ENCODE results near the gene DEFB110.

Gene DEFB110

GRCh38 chr6:50030350-50030749 is 8.6 kb upstream of the DEFB110 start:
- H3K27ac ChIP-seq (ENCODE audit: low read depth, low read length), result no peak overlapping the region

GRCh38 chr6:50025258-50025657 is 3.5 kb upstream of the DEFB110 start:
- H3K79me2 ChIP-seq (ENCODE audit: control insufficient read depth, low read length), result no peaks in the 10 kb centered on the region
- H3K9me3 ChIP-seq (ENCODE audit: control insufficient read depth, insufficient read depth, low read length), result no peaks in the 10 kb centered on the region
- H3K4me1 ChIP-seq (ENCODE audit: control insufficient read depth, low read length), result no peaks in the 10 kb centered on the region
- TF ChIP-seq CTCF (IDR thresholded peaks at IDR 0.05; ENCODE audit: low read depth, low read length, poor library complexity, severe bottlenecking), result no peak
- TF ChIP-seq EZH2phosphoT487 (IDR thresholded peaks at IDR 0.05; ENCODE audit: borderline replicate concordance, low read length), result no peak
- H3F3A ChIP-seq (ENCODE audit: control insufficient read depth, insufficient read depth), result no peaks in the 10 kb centered on the region
- no peak overlapping the region for H3K4me3 ChIP-seq (ENCODE audit: low read length)
- no peak overlapping the region for H3K4me2 ChIP-seq (ENCODE audit: low read length)
- H3K36me3 ChIP-seq (ENCODE audit: control insufficient read depth, low read length), result no peaks in the 10 kb centered on the region
- no peaks in the 10 kb centered on the region for H3K9me2 ChIP-seq (replicated peaks; ENCODE audit: control insufficient read depth, low read length)
- no peaks in the 10 kb centered on the region for H3K27me3 ChIP-seq (ENCODE audit: control insufficient read depth, low read length)
- H4K20me1 ChIP-seq (ENCODE audit: control insufficient read depth, insufficient read depth, low read depth, low read length), result no peaks in the 10 kb centered on the region
- no peak overlapping the region for H3K27ac ChIP-seq (ENCODE audit: low read depth, low read length)

More at GRCh38 chr6:50030350-50030749, 8.6 kb upstream of the DEFB110 start:
- no peak overlapping the region for H3K4me2 ChIP-seq (ENCODE audit: low read length)
- H3K9me2 ChIP-seq (replicated peaks; ENCODE audit: control insufficient read depth, low read length), result no peaks in the 10 kb centered on the region
- no peaks in the 10 kb centered on the region for H3K9me3 ChIP-seq (ENCODE audit: control insufficient read depth, insufficient read depth, low read length)
- TF ChIP-seq EZH2phosphoT487 (IDR thresholded peaks at IDR 0.05; ENCODE audit: borderline replicate concordance, low read length) (no peak), CTCF (IDR thresholded peaks at IDR 0.05; ENCODE audit: low read depth, low read length, poor library complexity, severe bottlenecking) (no peak)
- H3K27me3 ChIP-seq (ENCODE audit: control insufficient read depth, low read length), result no peaks in the 10 kb centered on the region
- no peaks in the 10 kb centered on the region for H4K20me1 ChIP-seq (ENCODE audit: control insufficient read depth, insufficient read depth, low read depth, low read length)
- no peaks in the 10 kb centered on the region for H3K79me2 ChIP-seq (ENCODE audit: control insufficient read depth, low read length)
- H3K36me3 ChIP-seq (ENCODE audit: control insufficient read depth, low read length), result no peaks in the 10 kb centered on the region
- H3F3A ChIP-seq (ENCODE audit: control insufficient read depth, insufficient read depth), result no peaks in the 10 kb centered on the region
- no peaks in the 10 kb centered on the region for H3K4me1 ChIP-seq (ENCODE audit: control insufficient read depth, low read length)
- H3K4me3 ChIP-seq (ENCODE audit: low read length), result no peak overlapping the region

GRCh38 chr6:50007819-50008218 is 14.0 kb downstream of the DEFB110 start:
- H3K9me3 ChIP-seq (ENCODE audit: control insufficient read depth, insufficient read depth, low read length), result no peaks in the 10 kb centered on the region
- H3K27ac ChIP-seq (ENCODE audit: low read depth, low read length), result no peak overlapping the region
- H3F3A ChIP-seq (ENCODE audit: control insufficient read depth, insufficient read depth), result no peaks in the 10 kb centered on the region
- no peaks in the 10 kb centered on the region for H3K9me2 ChIP-seq (replicated peaks; ENCODE audit: control insufficient read depth, low read length)
- H3K4me3 ChIP-seq (ENCODE audit: low read length), result no peak overlapping the region
- H3K79me2 ChIP-seq (ENCODE audit: control insufficient read depth, low read length), result no peaks in the 10 kb centered on the region
- TF ChIP-seq EZH2phosphoT487 (IDR thresholded peaks at IDR 0.05; ENCODE audit: borderline replicate concordance, low read length) (no peak), CTCF (IDR thresholded peaks at IDR 0.05; ENCODE audit: low read depth, low read length, poor library complexity, severe bottlenecking) (no peak)
- H3K27me3 ChIP-seq (ENCODE audit: control insufficient read depth, low read length), result no peaks in the 10 kb centered on the region
- H3K4me1 ChIP-seq (ENCODE audit: control insufficient read depth, low read length), result no peaks in the 10 kb centered on the region
- no peaks in the 10 kb centered on the region for H4K20me1 ChIP-seq (ENCODE audit: control insufficient read depth, insufficient read depth, low read depth, low read length)
- H3K36me3 ChIP-seq (ENCODE audit: control insufficient read depth, low read length), result no peaks in the 10 kb centered on the region
- no peak overlapping the region for H3K4me2 ChIP-seq (ENCODE audit: low read length)

- Histone ChIP-seq H3K4me3 (ENCODE audit: low read length) (no peak overlapping the region), H4K20me1 (ENCODE audit: control insufficient read depth, insufficient read depth, low read depth, low read length) (no peaks in the 10 kb centered on the region), H3K36me3 (ENCODE audit: control insufficient read depth, low read length) (no peaks in the 10 kb centered on the region), H3K27ac (ENCODE audit: low read depth, low read length) (no peak overlapping the region), H3K9me3 (ENCODE audit: control insufficient read depth, insufficient read depth, low read length) (no peaks in the 10 kb centered on the region), H3F3A (ENCODE audit: control insufficient read depth, insufficient read depth) (no peaks in the 10 kb centered on the region), H3K4me1 (ENCODE audit: control insufficient read depth, low read length) (no peaks in the 10 kb centered on the region), H3K79me2 (ENCODE audit: control insufficient read depth, low read length) (no peaks in the 10 kb centered on the region), H3K4me2 (ENCODE audit: low read length) (no peak overlapping the region), H3K9me2 (replicated peaks; ENCODE audit: control insufficient read depth, low read length) (no peaks in the 10 kb centered on the region), H3K27me3 (ENCODE audit: control insufficient read depth, low read length) (no peaks in the 10 kb centered on the region)
- TF ChIP-seq CTCF (IDR thresholded peaks at IDR 0.05; ENCODE audit: low read depth, low read length, poor library complexity, severe bottlenecking) (no peak), EZH2phosphoT487 (IDR thresholded peaks at IDR 0.05; ENCODE audit: borderline replicate concordance, low read length) (no peak)
Measured at GRCh38 chr6:50003139-50003538, 18.7 kb downstream of the DEFB110 start.

All from DOHH2 (cell line).